Middle frontal gyrus (tissue), 1 donor: ENCODE results near the gene QPCTL.
A peak's percentile ranks its signal among the peaks of the same experiment; 100 is the strongest.

Experiments used
- DNase-seq: peaks from one replicate; pipeline ENCODE4 v3.0.0-alpha.2; 2015; ENCODE audit warnings: low spot score; ENCODE audit errors: extremely low spot score

The QPCTL gene

DNA sequence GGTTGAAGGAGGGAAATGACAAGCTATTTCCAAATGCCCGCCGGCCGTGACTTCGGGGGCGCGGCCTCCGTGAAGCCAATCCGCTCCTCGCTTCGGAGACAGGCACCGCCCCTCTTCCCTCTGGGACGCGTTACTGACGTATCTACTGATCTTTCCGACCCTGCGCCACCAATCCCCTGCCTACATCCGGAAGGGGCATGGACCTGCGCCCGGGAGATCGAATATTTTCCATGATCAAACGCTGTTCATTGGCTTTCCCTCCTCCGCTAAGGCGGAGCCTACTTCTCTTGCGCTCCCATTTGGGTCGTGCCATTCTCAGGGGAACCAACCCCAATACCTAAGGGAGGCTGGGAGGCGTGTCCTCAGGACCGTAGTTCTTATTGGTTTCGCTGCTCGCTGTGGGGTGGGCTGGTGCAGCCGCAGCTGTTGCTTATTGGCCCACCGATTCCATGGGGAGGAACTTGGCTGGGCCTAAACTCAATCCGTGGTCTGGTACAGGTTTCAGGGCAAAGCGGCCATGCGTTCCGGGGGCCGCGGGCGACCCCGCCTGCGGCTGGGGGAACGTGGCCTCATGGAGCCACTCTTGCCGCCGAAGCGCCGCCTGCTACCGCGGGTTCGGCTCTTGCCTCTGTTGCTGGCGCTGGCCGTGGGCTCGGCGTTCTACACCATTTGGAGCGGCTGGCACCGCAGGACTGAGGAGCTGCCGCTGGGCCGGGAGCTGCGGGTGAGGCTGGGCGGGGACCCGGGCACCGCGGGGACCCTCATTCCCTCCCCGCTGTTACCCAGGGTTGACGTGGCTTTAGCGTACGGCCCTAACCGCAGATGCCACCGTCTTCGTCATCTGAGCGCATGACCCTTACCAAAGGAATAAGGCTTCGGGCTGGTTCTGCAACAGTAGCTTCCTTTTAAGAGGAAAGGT, at the start of gene QPCTL:
QPCTL (plus strand) TSS at position 480 of the 919 bp plus-strand sequence; CDS start at position 518, 38 bp downstream.
- peak; percentile 97 for DNase-seq

DNA sequence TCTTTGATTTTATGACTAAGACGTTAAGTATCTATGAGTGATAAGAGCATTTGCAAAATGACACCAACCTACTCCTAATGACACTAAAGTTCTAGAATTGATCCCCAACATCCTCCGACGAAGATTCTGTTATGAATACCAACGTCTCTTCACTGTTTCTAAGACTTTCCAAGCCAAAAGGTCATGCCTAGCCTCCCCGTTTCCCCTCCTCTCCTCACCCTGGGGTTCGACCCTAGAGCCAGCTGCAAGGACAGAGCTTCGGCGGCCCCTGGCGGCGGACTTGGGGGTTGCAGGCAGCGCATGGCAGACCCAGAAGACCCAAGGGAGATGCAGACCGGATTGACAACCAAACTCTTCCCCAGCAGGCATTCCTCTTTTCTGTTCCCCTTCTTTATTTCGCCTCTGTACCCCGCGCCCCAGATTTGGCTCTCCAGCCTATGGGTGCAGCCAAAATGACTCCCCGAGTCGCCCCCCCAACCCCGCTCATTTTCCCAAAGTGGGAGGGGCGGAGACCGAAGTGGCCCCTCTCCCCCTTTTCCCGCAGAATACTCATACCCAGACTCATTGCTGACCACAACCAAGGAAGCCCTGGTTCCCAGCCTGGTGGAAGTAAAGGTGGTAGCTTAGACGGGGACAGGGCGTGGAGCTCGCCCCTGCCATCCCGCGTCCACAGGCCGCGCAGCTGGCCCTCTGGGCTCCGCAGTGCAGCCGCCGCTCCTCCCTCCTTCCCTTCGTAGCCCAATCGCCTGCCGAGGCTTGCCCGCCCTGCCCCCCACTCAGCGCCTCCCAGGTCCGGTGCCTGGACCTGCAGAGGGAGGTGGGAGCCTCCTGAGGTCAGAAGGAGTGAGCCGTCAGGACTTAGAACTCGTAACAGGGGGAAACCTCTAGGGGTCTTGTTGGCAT, 49.2 kb upstream of the QPCTL start:
- DNase-seq: peak; percentile 75

DNA sequence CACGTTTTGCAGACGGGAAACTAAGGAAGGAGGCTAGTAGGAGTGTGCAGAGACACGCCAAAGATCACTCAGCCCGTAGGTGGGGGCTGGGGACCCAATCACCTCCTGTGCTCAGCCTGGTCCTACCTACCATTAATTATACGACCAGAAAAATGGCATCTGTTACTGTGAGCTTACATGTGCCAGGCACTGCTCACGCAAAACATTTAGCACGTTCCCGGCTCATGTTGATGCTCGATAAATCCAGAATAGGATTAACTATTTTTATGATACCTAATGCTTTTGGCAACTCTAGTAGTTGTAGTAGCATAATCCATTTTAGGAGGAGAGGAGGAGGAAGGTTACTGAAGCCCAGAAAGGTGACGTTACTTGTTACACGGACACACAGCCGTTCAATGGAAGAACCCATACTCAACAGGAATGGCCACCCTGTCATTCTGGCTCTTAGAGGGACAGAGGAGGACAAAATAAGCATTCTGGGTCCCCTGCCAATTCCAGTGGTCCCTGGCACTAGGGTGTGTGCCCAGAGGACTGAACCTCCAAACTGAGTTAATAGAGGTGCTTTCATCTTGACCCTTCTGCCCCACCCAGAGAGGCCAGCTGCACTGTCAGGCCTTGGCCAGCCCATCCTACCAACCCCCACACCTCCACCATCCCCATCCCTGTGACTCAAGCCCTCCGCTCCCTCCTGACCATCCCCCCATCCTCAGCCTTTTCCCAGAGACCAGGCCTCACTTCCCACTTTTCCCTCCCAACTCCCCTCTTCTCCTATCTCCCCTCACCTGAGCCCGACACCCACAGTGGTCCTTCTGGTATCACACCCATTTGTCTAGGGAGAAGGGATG, 48.3 kb upstream of the QPCTL start:
- DNase-seq: no peak

DNA sequence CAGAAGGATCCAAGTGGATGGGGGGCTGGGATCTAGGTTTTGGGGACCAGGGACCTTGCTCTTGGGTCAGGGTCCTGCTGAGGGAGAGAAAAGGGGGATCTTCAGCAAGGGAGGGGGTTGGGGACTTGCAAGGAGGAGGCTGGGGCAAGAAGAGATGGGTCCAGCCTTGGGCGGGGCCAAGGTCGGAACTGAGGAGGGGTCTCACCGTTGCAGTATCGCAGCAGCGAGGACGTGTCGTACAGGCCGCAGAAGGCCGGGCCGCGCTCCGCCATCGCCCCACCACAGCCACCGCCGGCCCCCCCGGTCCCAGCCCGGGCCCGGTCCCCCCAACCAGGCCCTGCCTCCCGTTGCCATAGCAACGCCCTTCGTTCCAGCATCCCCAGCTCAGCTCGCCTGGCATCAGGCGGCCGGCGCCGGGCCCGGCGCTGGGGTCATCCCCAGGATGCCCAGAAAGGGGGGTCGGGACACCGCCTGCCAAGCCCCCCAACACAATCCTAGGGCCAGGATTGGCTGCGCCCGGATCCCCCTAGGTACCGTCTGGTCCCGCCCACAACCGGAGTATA, 47.3 kb upstream of the QPCTL start:
- peak; percentile 95 for DNase-seq

DNA sequence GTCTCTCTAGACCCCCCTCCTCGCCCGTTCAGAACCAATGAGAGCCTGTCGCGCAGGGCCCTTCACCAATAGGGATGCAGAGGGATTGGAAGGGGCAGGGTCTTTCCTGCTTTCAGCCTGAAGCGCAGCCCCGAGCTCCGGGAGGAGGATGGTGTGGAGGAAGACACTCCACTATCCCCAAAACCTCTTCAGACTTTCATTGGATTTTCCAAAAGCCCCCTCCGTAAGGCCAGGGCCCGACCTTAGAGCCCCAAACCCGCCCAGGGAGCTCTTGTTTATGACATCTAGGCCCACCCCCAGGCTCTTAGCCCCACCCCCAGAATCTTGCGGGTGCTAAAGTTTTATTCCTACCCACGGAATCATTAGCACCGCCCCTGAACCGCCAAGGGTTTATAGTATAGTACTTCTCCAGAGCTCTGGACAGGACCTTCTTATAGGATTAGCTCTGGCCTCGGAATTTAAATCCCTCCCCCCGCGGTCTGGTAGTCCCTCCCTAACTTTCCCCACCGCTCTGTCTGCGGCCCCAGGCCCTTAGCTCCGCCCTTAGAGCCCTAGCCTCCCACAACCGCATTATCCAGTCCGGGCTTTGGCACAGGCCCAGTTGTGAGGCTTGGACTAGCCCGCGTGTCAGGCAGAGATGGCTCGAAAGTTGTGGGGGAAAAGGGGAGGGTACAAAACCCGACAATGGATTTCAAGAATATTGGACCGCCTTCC, 46.7 kb upstream of the QPCTL start:
- DNase-seq: peak; percentile 91

DNA sequence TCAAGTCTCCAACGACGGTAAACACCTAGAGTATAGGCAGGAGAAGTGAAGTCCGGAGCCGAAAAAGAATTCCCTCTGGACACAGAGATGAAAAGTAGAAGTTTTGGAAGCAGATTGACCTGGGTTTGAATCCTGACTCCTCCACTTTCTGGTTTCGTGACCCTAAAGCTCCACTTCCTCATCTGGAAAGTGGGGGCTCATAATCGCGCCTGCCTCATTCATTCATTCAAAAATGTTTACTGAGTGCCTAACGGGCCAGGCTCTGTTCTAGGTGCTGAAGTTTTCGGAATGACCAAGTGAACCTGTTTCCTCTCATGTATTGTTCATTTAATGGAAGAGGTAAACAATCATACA, 46.1 kb upstream of the QPCTL start:
- DNase-seq: no peak

DNA sequence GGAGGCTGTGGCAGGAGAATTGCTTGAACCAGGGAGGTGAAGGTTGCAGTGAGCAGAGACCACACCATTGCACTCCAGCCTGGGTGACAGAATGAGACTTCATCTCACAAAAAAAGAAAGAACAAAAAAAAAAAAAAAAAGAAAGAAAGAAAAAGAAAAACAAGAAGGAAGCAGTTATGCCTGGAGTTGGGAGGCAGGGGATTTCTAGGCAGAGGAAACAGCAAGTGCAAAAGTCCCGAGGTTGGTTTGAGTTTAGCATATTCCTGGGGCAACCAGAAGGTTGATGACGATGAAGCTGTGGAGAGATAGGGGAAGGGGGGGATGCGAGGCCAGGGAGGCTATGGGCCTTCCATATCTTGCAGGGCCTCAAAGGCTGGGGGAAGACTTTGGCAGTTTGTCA, 41.7 kb upstream of the QPCTL start:
- DNase-seq: no peak

DNA sequence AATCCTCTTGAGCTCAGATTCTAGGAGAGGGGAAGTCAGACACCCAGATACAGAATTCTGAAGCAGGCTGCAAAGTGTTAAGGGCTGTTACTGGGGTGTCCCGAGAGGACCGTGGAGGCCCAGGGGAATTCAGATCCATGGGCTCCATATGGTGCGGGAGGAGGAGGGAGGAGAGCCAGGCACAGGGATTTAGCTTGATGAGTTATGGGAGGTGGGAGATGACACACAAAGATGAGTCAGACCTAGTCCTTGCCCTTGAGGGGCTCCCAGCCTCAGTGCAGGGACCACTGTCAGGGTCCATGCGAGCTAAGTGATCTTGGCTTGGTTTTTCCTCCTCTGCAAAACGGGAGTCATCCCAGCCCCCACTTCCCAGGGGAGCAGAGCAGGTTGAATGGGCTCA, 38.8 kb upstream of the QPCTL start:
- no peak for DNase-seq

DNA sequence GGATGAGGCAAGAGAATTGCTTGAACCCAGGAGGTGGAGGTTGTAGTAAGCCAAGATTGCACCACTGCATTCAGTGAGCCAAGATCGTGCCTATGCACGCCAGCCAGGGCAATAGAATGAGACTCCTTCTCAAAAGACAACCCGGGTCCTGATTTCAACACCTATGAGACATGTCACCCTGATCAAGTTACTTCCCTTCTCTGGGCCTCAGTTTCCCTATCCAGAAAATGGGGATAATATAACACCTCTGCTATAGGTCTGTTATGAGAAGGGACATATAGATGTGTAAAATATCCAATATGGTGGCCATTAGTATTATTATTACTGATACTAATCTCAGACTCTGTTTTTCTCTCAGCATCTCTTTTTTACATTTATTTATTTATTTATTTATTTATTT, 37.4 kb upstream of the QPCTL start:
- no peak for DNase-seq

DNA sequence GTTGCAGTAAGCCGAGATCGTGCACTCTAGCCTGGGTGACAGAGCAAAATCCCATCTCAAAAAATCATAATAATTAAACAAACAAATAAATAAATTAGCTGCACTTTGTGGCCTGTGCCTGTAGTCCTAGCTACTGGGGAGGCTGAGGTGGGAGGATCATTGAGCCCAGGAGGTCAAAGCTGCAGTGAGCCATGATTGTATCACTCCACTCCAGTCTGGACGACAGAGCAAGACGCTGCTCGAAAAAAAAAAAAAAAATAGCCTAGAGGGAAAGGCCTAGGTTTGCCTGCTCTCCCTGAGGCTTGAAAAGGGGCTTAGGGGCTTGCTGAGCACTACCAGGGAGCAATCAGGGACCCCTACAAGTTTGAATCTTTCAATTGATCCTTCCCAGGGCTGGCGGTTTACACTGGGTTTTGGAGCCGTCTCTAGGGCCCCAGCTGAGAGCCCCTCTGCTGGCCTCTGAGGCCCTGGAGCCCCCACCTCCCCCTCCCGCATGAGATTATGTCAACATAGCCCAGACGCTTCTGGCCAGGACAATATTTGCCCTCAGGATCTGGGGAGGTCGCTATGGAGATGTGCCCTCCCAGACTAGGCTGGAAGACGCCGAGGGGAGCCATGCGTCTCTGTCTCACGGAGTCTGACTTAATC, 34.8 kb upstream of the QPCTL start:
- no peak for DNase-seq

DNA sequence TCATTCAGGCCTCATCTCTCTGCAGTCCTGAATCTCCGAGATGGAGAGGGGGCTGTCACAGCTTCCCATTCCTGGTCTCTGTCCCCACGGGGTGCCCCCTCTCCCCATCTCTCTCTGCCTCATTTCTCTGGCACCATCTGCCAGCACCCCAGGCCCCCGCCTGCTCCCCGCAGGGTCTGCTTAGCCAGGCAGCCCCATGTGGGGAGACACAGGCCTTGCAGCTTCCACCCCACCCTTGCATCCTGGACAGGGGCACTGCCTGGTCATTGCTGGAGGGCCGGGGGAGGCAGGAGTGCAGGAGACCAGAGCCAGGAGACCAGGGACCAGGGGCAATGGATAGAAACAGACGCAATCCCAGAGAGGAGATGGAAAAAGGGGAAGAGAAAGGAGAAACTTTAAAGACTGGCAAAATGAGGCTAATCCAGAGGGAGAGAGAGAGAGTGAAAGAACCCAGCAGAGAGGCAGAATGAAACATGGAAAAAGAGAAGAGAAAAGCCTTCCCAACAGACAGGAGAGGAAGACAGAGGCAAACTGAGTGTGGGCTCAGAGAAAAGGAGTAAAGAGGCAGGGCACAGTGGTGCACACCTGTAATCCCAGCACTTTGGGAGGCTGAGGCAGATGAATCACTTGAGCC, 33.3 kb upstream of the QPCTL start:
- no peak for DNase-seq

DNA sequence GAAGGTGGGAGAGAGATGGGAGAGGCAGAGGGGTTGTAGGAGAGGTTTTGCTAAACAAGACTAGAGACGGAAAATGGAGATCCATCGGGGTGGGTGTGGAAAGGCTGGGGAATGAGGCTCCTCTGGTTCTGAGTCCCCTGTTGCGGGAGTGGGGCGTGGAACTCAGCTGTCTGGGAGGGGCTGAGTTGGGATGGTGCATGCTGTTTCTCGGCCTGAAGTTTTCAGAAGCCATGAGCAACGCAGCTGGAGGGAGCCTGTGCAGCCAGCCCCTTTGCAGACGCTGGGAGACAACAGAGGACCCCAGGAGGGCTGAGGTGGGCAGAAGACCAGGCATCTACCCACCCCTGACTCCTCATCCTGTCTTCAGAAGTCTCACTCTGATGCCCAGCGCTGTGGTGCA, 31.8 kb upstream of the QPCTL start:
- no peak for DNase-seq

DNA sequence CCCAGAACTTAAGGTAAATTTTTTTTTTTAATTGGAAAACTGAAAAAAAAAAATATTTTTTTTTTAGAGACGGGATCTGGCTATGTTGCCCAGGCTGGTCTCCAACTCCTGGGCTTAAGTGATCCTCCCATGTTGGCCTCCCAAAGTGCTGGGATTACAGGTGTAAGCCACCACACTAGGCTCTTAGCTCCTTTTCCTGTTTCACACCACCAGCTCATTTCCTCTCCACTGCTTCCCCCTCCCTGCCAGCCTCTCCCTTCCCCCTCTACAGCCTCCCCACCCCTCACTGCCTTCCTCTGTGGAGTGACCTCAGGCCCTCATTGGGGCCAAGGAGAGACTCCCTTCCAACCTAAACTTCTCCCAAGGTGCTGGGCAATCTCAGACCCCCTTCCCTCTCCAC, 28.7 kb upstream of the QPCTL start:
- no peak for DNase-seq

DNA sequence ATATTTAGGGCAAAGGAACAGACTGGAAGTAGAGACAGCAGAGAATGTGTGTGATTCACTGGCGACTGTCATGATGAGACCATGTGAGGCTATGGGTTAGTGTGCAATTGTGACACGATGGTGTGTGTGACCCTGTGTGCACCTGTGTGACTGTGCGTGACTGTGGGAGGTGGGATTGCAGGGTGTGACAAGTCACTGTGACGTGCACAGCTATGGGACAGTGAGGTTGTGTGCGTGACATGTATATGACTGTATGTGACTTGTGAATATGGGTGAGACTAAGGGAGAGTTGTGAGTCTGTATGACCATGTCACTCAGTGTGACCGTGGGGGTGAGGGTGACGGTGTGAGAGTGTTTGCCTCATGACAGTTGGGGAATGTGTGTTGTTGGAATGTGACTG, 27.9 kb upstream of the QPCTL start:
- no peak for DNase-seq

DNA sequence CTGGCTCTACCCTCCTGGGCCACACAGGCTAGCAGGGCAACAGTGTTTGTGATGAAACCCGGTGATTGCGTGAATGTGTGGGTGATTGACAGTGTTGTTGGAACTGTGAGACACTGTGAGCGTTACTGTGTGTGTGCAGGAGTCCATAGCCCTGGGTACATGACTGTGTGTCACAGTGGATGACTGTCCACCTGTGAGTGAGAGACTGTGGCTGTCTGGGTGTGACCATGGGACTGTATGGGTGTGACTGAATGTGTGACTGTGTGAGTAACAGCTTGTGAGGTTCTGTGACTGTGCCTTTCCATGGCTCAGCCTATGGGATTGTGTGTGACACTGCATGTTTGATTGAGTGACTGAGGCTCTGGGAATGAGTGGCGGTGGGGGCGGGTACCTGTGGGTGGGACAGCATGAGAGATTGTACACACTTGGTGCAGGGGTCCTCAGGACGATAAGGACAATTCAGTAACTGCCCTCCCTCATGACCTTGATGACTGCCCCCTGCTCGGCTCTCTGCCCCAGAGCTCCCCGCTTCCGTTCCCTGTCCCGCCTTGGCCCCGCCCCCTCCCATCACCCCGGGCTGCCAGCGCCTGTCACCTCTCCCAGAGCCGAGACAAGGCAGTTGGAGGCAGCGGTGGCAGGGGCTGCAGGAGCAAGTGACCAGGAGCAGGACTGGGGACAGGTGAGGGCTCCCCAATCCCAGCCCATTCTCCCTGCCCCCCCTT, 24.7 kb upstream of the QPCTL start, which contains the start of gene GIPR:
GIPR (plus strand) TSS at position 602 of the 722 bp plus-strand sequence. CDS start 1,300 bp downstream, outside the sequence.
- no peak for DNase-seq

DNA sequence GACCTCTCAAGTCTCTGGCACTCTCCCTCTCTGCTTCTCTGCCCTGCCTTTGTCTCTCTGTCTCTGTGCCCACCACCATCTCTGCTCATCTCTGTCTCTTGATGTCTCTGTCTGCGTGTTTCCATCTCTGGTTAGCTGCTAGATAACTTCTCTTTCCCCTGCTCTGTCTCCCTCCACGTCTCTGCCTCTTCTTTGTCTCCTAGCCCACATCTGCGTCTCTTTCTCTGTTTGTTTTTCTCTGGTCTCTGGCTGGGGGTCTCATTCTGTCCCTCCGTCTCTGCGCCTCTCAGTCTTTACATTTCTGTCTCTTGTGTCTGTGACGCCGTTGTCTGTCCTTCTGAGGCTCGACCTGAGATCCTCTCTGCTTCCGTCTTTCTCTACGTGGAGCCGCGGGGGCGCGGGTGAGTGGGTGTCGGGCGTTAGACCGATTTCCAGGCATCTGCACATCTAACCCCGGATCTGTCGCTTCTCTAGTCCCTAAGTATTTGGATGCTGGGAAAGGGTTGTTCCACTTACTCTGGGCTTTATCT, 24.1 kb upstream of the QPCTL start:
- no peak for DNase-seq

DNA sequence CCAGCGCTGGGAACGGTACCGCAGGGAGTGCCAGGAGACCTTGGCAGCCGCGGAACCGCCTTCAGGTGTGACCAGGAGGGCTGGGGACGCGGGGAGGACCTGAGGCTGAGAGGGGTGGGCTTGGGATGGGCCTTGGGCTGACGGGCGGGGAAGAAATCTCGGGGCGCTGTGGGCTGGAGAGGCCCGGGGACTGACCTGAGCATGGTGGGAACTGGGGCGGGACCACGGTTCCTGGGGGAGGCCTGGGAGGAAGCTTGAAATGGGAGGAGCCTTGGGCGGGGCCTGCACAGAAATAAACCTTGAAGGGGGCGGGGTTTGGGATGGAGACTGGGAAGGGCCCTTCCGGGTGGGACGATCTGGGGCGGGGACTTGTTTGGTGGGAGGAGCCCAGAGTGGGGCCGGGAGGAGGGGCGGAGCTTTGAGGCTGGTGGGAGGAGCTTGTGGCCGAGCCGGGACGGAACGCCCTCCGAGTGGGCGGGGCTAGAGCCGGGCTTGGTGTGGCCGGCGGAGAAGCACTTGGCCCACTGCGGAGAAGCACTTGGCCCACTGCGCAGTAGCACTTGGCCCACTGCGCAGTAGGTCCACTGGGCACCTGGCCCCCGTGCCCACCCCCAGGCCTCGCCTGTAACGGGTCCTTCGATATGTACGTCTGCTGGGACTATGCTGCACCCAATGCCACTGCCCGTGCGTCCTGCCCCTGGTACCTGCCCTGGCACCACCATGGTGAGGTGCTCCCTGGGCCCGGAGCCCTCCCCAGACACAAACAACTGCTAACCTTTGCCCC, 21.6 kb upstream of the QPCTL start:
- DNase-seq: no peak

DNA sequence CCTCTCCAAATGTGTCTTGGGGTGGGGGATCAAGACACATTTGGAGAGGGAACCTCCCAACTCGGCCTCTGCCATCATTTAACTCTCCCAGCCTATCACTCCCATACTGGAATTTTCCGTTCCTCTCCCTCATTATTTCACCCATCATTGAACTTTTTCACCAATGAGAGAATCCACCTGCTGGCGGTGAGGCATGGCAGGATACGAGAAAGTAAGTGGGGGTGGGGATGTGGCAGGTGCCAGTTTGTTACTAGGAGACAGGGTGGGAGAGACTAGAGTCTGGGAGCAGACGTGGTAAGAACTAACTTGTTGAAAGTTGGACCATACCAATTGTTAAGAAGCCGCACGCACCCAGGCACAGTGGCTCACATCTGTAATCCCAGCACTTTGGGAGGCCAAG, 17.5 kb upstream of the QPCTL start:
- DNase-seq: no peak
